Measurements from ENCODE around the gene IGF2R.

The IGF2R gene

GRCh38 chr6:160117137-160117536 lies 148.3 kb downstream of the IGF2R start:
- no peaks in the 10 kb centered on the region for H3K36me3 ChIP-seq (ENCODE audit: control insufficient read depth, insufficient read depth, low read length)
- H3K79me2 ChIP-seq: no peaks in the 10 kb centered on the region
- no peak overlapping the region for H2AFZ ChIP-seq
- no peak overlapping the region for H3K27ac ChIP-seq
- no peak for TF ChIP-seq CTCF (IDR thresholded peaks at IDR 0.05)
- no peaks in the 10 kb centered on the region for H3K9me3 ChIP-seq (ENCODE audit: control insufficient read depth, low read length)
- no peaks in the 10 kb centered on the region for H3K27me3 ChIP-seq (ENCODE audit: control insufficient read depth, insufficient read depth, low read length)
- H3K4me1 ChIP-seq: no peaks in the 10 kb centered on the region
- H3K4me3 ChIP-seq (ENCODE audit: low read depth, low read length): no peak overlapping the region
- no peak overlapping the region for H3K4me2 ChIP-seq (ENCODE audit: low read length)
- H3K9ac ChIP-seq: no peak overlapping the region

GRCh38 chr6:160118620-160119229 lies 149.8 kb downstream of the IGF2R start:
- Histone ChIP-seq H3K36me3 (ENCODE audit: control insufficient read depth, insufficient read depth, low read length) (no peaks in the 10 kb centered on the region), H3K4me1 (no peaks in the 10 kb centered on the region), H3K79me2 (no peaks in the 10 kb centered on the region), H2AFZ (no peak overlapping the region), H3K27ac (no peak overlapping the region), H3K9me3 (ENCODE audit: control insufficient read depth, low read length) (no peaks in the 10 kb centered on the region), H3K4me2 (ENCODE audit: low read length) (no peak overlapping the region), H3K9ac (no peak overlapping the region), H3K27me3 (ENCODE audit: control insufficient read depth, insufficient read depth, low read length) (no peaks in the 10 kb centered on the region), H3K4me3 (ENCODE audit: low read depth, low read length) (no peak overlapping the region)
- no peak for TF ChIP-seq CTCF (IDR thresholded peaks at IDR 0.05)

- TF ChIP-seq CTCF (IDR thresholded peaks at IDR 0.05): no peak
- Histone ChIP-seq H3K27me3 (ENCODE audit: control insufficient read depth, insufficient read depth, low read length) (no peaks in the 10 kb centered on the region), H3K4me3 (ENCODE audit: low read depth, low read length) (no peak overlapping the region), H3K27ac (no peak overlapping the region), H3K9ac (no peak overlapping the region), H3K4me2 (ENCODE audit: low read length) (no peak overlapping the region), H3K9me3 (ENCODE audit: control insufficient read depth, low read length) (no peaks in the 10 kb centered on the region), H2AFZ (no peak overlapping the region), H3K36me3 (ENCODE audit: control insufficient read depth, insufficient read depth, low read length) (no peaks in the 10 kb centered on the region), H3K79me2 (no peaks in the 10 kb centered on the region), H3K4me1 (no peaks in the 10 kb centered on the region)
These were observed 151.2 kb downstream of the IGF2R start for GRCh38 chr6:160120087-160120486.

GRCh38 chr6:160121558-160121957 lies 152.7 kb downstream of the IGF2R start, which contains the start of gene SLC22A1:
TSS of gene SLC22A1 (plus strand) at chr6:160121815. CDS start at chr6:160121936, 121 bp downstream.
- TF ChIP-seq CTCF (IDR thresholded peaks at IDR 0.05): no peak
- Histone ChIP-seq H2AFZ (no peak within 1 kb of the TSS), H3K4me2 (ENCODE audit: low read length) (no peak within 1 kb of the TSS), H3K79me2 (no peaks in the 10 kb centered on the region), H3K9me3 (ENCODE audit: control insufficient read depth, low read length) (no peaks in the 10 kb centered on the region), H3K27me3 (ENCODE audit: control insufficient read depth, insufficient read depth, low read length) (no peaks in the 10 kb centered on the region), H3K36me3 (ENCODE audit: control insufficient read depth, insufficient read depth, low read length) (no peaks in the 10 kb centered on the region), H3K4me1 (no peaks in the 10 kb centered on the region), H3K27ac (no peak within 1 kb of the TSS), H3K4me3 (ENCODE audit: low read depth, low read length) (no peak within 1 kb of the TSS), H3K9ac (no peak within 1 kb of the TSS)

GRCh38 chr6:160121981-160122380 lies 153.1 kb downstream of the IGF2R start:
- Histone ChIP-seq H3K9ac (no peak overlapping the region), H3K79me2 (no peaks in the 10 kb centered on the region), H2AFZ (no peak overlapping the region), H3K4me2 (ENCODE audit: low read length) (no peak overlapping the region), H3K27me3 (ENCODE audit: control insufficient read depth, insufficient read depth, low read length) (no peaks in the 10 kb centered on the region), H3K36me3 (ENCODE audit: control insufficient read depth, insufficient read depth, low read length) (no peaks in the 10 kb centered on the region), H3K27ac (no peak overlapping the region), H3K9me3 (ENCODE audit: control insufficient read depth, low read length) (no peaks in the 10 kb centered on the region), H3K4me3 (ENCODE audit: low read depth, low read length) (no peak overlapping the region), H3K4me1 (no peaks in the 10 kb centered on the region)
- TF ChIP-seq CTCF (IDR thresholded peaks at IDR 0.05): no peak

All from parathyroid adenoma (tissue), 2 donors.